GM12878 (cell line): Measurements from ENCODE around the gene ME3. TPM values are rescaled to one million over a fixed set of nuclear protein-coding genes. Genes with fewer than 3 reads are reported as not detected.

ENCODE experiments used
- ATAC-seq: fragments of 200-7000 bp; cut with Tn5 transposase; 3 replicates; pipeline ENCODE4 v1.9.1; 2020; ENCODE audit warnings: mild to moderate bottlenecking, moderate library complexity
- BruUV-seq: library from RNA; stranded (reverse); fragments of 400-500 nt; replicated peaks from 2 replicates; lab custom pipeline; 2021; lab: Mats Ljungman, UMichigan
- CTCF ChIA-PET: fragments of 300-600 bp; sonication (Branson Sonifier 250); formaldehyde crosslinking; extraction: SDS; loops from one replicate; lab custom pipeline; 2021; ENCODE audit warnings: inconsistent platforms; lab: Yijun Ruan, JAX
- POLR2A ChIA-PET: fragments of 350-600 bp; formaldehyde crosslinking; extraction: SDS; loops from one replicate; lab custom pipeline; 2021; ENCODE audit warnings: inconsistent platforms; lab: Charles Lee
- RAD21 ChIA-PET: fragments of 300-600 bp; sonication (Branson Sonifier 250); formaldehyde crosslinking; loops from one replicate; lab custom pipeline; 2023; ENCODE audit warnings: antibody characterized with exemption; ENCODE audit not compliant: unreplicated experiment; lab: Charles Lee
- SMC1A ChIA-PET: fragments of 300-600 bp; sonication (Branson Sonifier 250); formaldehyde crosslinking; loops from one replicate; lab custom pipeline; 2023; ENCODE audit not compliant: unreplicated experiment, uncharacterized antibody; lab: Charles Lee
- DNase-seq: peaks from one replicate; pipeline ENCODE4 v3.0.0-alpha.2; 2011; ENCODE audit warnings: low read depth, low spot score
- FAIRE-seq: peaks from 3 replicates; lab custom pipeline; 2011; peaks lifted over from hg19 to GRCh38; lab: Jason Lieb, UNC
- H2AFZ ChIP-seq: 2 replicates; pipeline ENCODE4 v1.6.0; 2011; ENCODE audit warnings: low read depth, low read length, control low read depth; ENCODE audit not compliant: control insufficient read depth
- H3K27ac ChIP-seq: 2 replicates; pipeline ENCODE4 v1.5.1; 2011; ENCODE audit warnings: control low read depth; ENCODE audit not compliant: control insufficient read depth, insufficient read depth
- H3K27me3 ChIP-seq, 2 experiments: replicated peaks in 1 of 2; 2 replicates each; pipeline versions ENCODE4 v1.6.0 to v1.6.1; 2011; ENCODE audit warnings: low read length in 1 of 2; ENCODE audit not compliant: control insufficient read depth in 2 of 2, insufficient read depth in 2 of 2
- H3K36me3 ChIP-seq, 2 experiments: 2 replicates each; pipeline ENCODE4 v1.5.1; 2011; ENCODE audit warnings: low read length in 1 of 2; ENCODE audit not compliant: control insufficient read depth in 2 of 2, insufficient read depth in 2 of 2
- H3K4me1 ChIP-seq: 2 replicates; pipeline ENCODE4 v1.6.1; 2011; ENCODE audit warnings: mild to moderate bottlenecking, low read length, moderate library complexity, mixed read lengths; ENCODE audit not compliant: control insufficient read depth, insufficient read depth
- H3K4me2 ChIP-seq: 2 replicates; pipeline ENCODE4 v1.6.0; 2011; ENCODE audit warnings: control low read depth; ENCODE audit not compliant: control insufficient read depth, insufficient read depth
- H3K4me3 ChIP-seq: fragments of 200-600 bp; sonication (generic); 2 replicates; pipeline ENCODE4 v1.5.1; 2016
- H3K79me2 ChIP-seq: 2 replicates; pipeline ENCODE4 v1.6.0; 2011; ENCODE audit warnings: low read length; ENCODE audit not compliant: control insufficient read depth, insufficient read depth
- H3K9ac ChIP-seq: 2 replicates; pipeline ENCODE4 v1.8.0; 2011; ENCODE audit warnings: low read length, control low read depth, mixed read lengths; ENCODE audit not compliant: control insufficient read depth, insufficient read depth
- H3K9me3 ChIP-seq: replicated peaks from 3 replicates; pipeline ENCODE4 v1.5.1; 2011; ENCODE audit warnings: mild to moderate bottlenecking, low read length; ENCODE audit not compliant: control insufficient read depth, insufficient read depth
- H4K20me1 ChIP-seq: 2 replicates; pipeline ENCODE4 v1.6.0; 2011; ENCODE audit not compliant: control insufficient read depth, insufficient read depth
- EED ChIP-seq: sonication (generic); IDR thresholded peaks from 2 replicates; pipeline ENCODE4 v1.6.1; 2016; ENCODE audit warnings: antibody characterized with exemption, low read depth
- EP300 ChIP-seq, 2 experiments: fragments of 150-350 bp in 1 of 2; IDR thresholded peaks; 2 replicates each; pipeline ENCODE4 v1.6.1; 2011 to 2012; ENCODE audit warnings: low read depth in 2 of 2, low read length in 2 of 2, borderline replicate concordance in 1 of 2, improper control_type of control experiment in 1 of 2, inconsistent platforms in 1 of 2; ENCODE audit not compliant: control insufficient read depth in 1 of 2
- FOXM1 ChIP-seq: IDR thresholded peaks from 2 replicates; pipeline ENCODE4 v1.6.1; 2012; ENCODE audit warnings: low read depth, mild to moderate bottlenecking, inconsistent platforms, low read length, moderate library complexity
- NRF1 ChIP-seq: conservative IDR thresholded peaks from 2 replicates; pipeline ENCODE4 v1.6.1; 2011; ENCODE audit warnings: mild to moderate bottlenecking, low read depth, low read length, improper control_type of control experiment
- PRDM15 ChIP-seq: fragments of 450-650 bp; formaldehyde crosslinking; IDR thresholded peaks from 2 replicates; pipeline ENCODE4 v1.4.0; 2020; ENCODE audit warnings: mild to moderate bottlenecking, moderate library complexity
- REST ChIP-seq: IDR thresholded peaks from 2 replicates; pipeline ENCODE4 v1.6.1; 2012; ENCODE audit warnings: mild to moderate bottlenecking, low read depth, low read length
- SP1 ChIP-seq: IDR thresholded peaks from one replicate; pipeline ENCODE4 v1.6.1; 2011; ENCODE audit warnings: low read depth, low read length
- TCF12 ChIP-seq: IDR thresholded peaks from 2 replicates; pipeline ENCODE4 v1.6.1; 2011; ENCODE audit warnings: low read depth, mild to moderate bottlenecking, low read length
- TCF3 ChIP-seq: IDR thresholded peaks from 2 replicates; pipeline ENCODE4 v1.6.1; 2012; ENCODE audit warnings: low read depth, mild to moderate bottlenecking, low read length, borderline replicate concordance; ENCODE audit not compliant: insufficient read depth
- ZBTB11 ChIP-seq: fragments of 450-650 bp; formaldehyde crosslinking; IDR thresholded peaks from 2 replicates; pipeline ENCODE4 v1.5.0; 2022; ENCODE audit warnings: mild to moderate bottlenecking, missing genetic modification characterization
- ZNF207 ChIP-seq: fragments of 450-650 bp; IDR thresholded peaks from 2 replicates; pipeline ENCODE4 v1.6.1; 2014; ENCODE audit warnings: antibody characterized with exemption, mild to moderate bottlenecking, borderline replicate concordance
- WGBS: methylation state at CpG from one replicate; pipeline ENCODE4 v1.1.6; 2016; ENCODE audit warnings: low lambda C conversion rate; ENCODE audit not compliant: insufficient replicate concordance, insufficient coverage; ENCODE audit errors: missing lambda C conversion rate; 5-methylcytosine and 5-hydroxymethylcytosine counted together
- in situ Hi-C: fragments of 300-500 bp; cut with MboI; formaldehyde crosslinking; loops from 9 replicates; pipeline ENCODE4 v1.14.3; 2018; ENCODE audit warnings: mixed read lengths
- intact Hi-C: fragments of 100-400 bp; cut with micrococcal nuclease; formaldehyde crosslinking; loops from one replicate; pipeline ENCODE4 v1.14.2; 2022; ENCODE audit not compliant: unreplicated experiment
- polyA plus RNA-seq, 11 experiments: library from polyadenylated mRNA; depleted of rRNA in 4 of 11; unstranded in 6 of 11; stranded (reverse) in 5 of 11; fragments of >200 nt; fragmentation: Nextera tagmentation in 4 of 11; fragmentation: Illumina TruSeq in 1 of 11; extraction: Ambion mirVana in 4 of 11; extraction: Trizol in 1 of 11; gene quantifications; 1 replicate in 1 of 11; 2 replicates in 10 of 11; pipeline versions ENCODE4 v1.2.1 to v1.2.3, GENCODE V29; 2011 to 2016; ENCODE audit warnings: inconsistent platforms in 2 of 11, missing spikeins in 2 of 11, low read depth in 1 of 11
- total RNA-seq, 4 experiments: library from RNA; depleted of rRNA in 3 of 4; stranded (reverse); fragments of >200 nt in 3 of 4; fragmentation: Illumina TruSeq in 1 of 4; extraction: Trizol in 1 of 4; gene quantifications; 2 replicates each; pipeline versions ENCODE4 v1.2.1 to v1.2.3, GENCODE V29; 2013 to 2021

The ME3 gene
- total and polyA plus RNA-seq, 10 of the 15 experiments (the other 5 are each of a cell fraction or from before 2014, with no cell fraction given), result 0.06 to 0.40 (median 0.19) TPM; not detected in 2

GRCh38 chr11:86492370-86493010, 179.9 kb downstream of the ME3 start:
- no peak overlapping the region for H2AFZ ChIP-seq
- H3K4me2 ChIP-seq, result no peak overlapping the region
- no TSS peak for BruUV-seq
- H3K4me3 ChIP-seq, result no peak overlapping the region
- ChIA-PET SMC1A (interaction anchor here (0.7 to 3.0 kb wide), 5 partner anchors 11 to 113 kb away, joined by 3 to 10 read pairs (median 3); no protein-coding TSS in a partner anchor), CTCF (interaction anchor here (1.6 to 3.4 kb wide), 2 partner anchors 35 to 115 kb away, joined by 4 to 23 read pairs; no protein-coding TSS in a partner anchor), RAD21 (interaction anchor here (1.1 kb wide), 1 partner anchor 20 kb away, joined by 3 read pairs; no protein-coding TSS in a partner anchor), POLR2A (no interaction called here)
- DNase-seq, result no peak
- no peak for ATAC-seq
- no peaks in the 10 kb centered on the region for H3K4me1 ChIP-seq
- no peaks in the 10 kb centered on the region for H3K79me2 ChIP-seq
- H3K9me3 ChIP-seq, result no peaks in the 10 kb centered on the region
- H3K36me3 ChIP-seq, result no peaks in the 10 kb centered on the region
- H3K27ac ChIP-seq, result no peak overlapping the region
- 41% methylated on average over 4 of the region's 4 CpGs for WGBS
- no peak for FAIRE-seq
- in situ Hi-C loops (no loop called here), intact Hi-C loops (no loop called here)
- no peaks in the 10 kb centered on the region for H4K20me1 ChIP-seq
- H3K9ac ChIP-seq, result no peak overlapping the region
- peaks cover 0 to 1% of the 10 kb centered on the region in 2 experiments; a peak in 3 of 4 replicates for H3K27me3 ChIP-seq
- TF ChIP-seq ZBTB11 (no peak), FOXM1 (no peak), NRF1 (no peak), ZNF207 (no peak), PRDM15 (CRISPR knock-in tag) (no peak), TCF3 (no peak), EED (no peak), TCF12 (no peak), REST (no peak), EP300 (IDR thresholded peaks at IDR 0.05; ENCODE audit: borderline replicate concordance in 1 of 2, control insufficient read depth in 1 of 2, low read depth in 2 of 2, low read length in 2 of 2) (no peak), SP1 (no peak)
